HFF-Myc (cell line): ENCODE data around the gene SNTA1.

ENCODE experiments used
- DNase-seq: peaks from one replicate; pipeline ENCODE4 v3.0.0-alpha.2; 2011; ENCODE audit warnings: low read depth; ENCODE audit errors: extremely low read depth
- H3K4me3 ChIP-seq: replicated peaks from 2 replicates; pipeline ENCODE4 v1.5.1; 2011; ENCODE audit warnings: low read depth, mild to moderate bottlenecking, control low read depth, low read length
- TF ChIP-seq, protein P1 (sequence below): IDR thresholded peaks from 2 replicates; pipeline ENCODE4 v1.5.1; 2012; ENCODE audit warnings: mild to moderate bottlenecking, low read depth, low read length, control low read depth; ENCODE audit errors: missing control alignments

Gene SNTA1

DNA sequence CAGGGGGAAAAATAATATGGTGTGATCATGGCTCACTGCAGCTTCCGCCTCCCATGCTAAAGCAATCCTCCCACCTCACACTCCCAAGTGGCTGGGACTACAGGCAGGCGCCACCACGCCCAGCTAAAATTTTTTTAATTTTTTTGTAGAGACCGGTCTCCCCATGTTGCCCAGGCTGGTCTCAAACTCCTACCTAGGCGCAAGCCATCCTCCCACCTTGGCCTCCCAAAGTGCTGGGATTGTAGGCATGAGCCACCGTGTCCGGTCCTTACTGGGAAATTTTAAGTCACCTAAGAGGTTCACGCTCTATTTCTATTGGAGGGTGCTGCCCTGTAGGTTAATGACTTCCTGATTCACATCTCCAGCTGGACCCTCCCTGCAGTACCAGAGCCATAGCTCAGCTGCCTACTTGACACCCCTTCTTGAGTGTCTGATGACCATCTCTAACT, 41.6 kb downstream of the SNTA1 start:
- TF ChIP-seq, protein P1, sequence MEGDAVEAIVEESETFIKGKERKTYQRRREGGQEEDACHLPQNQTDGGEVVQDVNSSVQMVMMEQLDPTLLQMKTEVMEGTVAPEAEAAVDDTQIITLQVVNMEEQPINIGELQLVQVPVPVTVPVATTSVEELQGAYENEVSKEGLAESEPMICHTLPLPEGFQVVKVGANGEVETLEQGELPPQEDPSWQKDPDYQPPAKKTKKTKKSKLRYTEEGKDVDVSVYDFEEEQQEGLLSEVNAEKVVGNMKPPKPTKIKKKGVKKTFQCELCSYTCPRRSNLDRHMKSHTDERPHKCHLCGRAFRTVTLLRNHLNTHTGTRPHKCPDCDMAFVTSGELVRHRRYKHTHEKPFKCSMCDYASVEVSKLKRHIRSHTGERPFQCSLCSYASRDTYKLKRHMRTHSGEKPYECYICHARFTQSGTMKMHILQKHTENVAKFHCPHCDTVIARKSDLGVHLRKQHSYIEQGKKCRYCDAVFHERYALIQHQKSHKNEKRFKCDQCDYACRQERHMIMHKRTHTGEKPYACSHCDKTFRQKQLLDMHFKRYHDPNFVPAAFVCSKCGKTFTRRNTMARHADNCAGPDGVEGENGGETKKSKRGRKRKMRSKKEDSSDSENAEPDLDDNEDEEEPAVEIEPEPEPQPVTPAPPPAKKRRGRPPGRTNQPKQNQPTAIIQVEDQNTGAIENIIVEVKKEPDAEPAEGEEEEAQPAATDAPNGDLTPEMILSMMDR = no peak
- no peak for DNase-seq
- peak overlapping the region; percentile 97 for H3K4me3 ChIP-seq

DNA sequence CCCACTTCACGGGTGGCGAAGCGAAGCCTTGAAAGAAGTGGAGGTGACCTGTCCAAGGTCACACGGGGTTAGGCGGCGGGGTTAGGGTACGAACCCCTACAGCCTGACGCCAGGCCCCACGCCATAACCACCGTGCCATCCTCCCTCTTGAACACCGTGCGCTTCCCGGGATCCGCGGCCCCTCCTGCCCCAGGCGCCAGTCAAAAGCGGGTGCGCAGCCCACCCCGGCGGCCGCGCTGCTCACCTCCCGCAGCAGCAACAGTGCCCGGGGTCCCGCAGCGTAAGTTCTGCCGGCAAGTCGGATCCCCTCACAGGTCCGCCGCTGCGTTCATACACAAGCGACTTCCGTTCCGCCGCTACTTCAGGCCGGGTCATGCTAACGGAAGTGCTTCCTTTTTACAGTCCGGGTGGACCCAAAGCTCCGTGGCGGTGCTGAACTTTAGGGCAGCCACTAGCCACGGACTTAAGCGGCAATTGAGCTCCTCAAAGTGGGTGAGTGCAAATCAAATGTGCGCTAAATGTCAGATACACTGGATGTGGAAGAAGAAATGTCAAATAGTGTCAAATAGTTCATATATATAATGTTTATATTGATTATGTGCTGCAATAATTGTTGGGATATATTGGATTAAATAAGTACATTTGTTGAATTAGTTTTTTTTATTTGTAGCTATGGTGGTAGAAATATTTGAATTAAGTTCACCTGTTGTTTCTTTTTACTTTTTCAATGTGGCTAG, 42.2 kb downstream of the SNTA1 start, which contains the start of gene CDK5RAP1:
CDK5RAP1 (minus strand) TSS at position 336 of the 737 bp plus-strand sequence. CDS start 4,455 bp downstream, outside the sequence.
- TF ChIP-seq, protein P1 = no peak
- DNase-seq = peak; percentile 70
- H3K4me3 ChIP-seq = peak within 1 kb of the TSS; percentile 97

DNA sequence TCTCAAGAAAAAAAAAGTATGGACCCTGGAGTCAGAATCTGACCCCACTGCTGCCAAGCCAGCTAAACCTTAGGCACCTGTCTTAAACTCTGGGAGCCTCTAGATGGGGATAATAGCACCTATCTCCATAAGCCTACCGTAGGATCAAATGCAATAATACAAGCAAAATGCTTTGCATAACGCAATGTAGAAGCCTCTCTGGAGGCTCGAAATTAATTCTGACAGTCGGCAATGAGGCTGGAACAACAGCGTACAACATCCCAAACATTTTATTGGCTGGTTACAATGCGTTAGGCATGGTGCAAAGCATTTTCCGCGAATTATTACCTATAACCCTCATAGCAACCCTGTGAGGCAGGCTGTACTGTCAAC, 42.8 kb downstream of the SNTA1 start:
- TF ChIP-seq, protein P1 = peak; percentile 3
- H3K4me3 ChIP-seq = peak overlapping the region; percentile 97
- no peak for DNase-seq

DNA sequence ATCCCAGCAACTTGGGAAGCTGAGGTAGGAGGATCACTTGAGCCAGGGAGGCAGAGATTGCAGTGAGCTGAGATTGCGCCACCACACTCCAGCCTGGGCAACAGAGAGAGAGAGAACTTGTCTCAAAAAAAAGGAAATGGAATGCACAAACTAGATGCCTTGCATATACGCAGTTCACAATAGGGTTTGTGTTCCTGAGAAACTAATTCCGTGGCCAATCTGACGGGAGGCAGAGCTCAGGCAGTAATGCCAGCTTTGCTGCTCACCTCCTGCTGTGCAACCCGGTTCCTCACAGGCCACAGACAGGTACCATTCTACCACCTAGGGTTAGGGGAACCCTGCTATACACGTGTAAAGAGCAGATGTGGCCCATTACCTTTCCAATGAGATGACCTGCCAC, 43.6 kb downstream of the SNTA1 start:
- no peak for DNase-seq
- TF ChIP-seq, protein P1 = no peak
- peak overlapping the region; percentile 97 for H3K4me3 ChIP-seq

DNA sequence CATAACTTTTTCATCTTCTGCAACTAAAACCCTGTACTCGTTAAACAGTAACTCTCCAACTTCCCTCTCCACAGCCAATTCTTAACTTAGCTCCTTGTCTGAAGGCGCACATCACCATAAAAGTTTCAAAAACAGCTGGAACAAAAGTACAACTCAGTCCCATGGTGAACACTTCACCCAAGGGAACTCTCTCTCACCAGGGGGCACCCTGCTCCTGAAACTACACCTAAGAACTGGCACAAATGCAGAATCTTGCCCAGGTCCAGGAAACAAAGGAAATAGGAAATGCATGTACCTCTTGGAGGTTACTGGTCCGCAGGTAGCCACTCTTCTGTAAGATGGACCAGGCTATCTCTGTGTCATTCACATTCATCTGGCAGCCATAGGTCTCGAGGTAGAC, 48.8 kb downstream of the SNTA1 start:
- H3K4me3 ChIP-seq = no peak overlapping the region
- TF ChIP-seq, protein P1 = peak; percentile 5
- no peak for DNase-seq

DNA sequence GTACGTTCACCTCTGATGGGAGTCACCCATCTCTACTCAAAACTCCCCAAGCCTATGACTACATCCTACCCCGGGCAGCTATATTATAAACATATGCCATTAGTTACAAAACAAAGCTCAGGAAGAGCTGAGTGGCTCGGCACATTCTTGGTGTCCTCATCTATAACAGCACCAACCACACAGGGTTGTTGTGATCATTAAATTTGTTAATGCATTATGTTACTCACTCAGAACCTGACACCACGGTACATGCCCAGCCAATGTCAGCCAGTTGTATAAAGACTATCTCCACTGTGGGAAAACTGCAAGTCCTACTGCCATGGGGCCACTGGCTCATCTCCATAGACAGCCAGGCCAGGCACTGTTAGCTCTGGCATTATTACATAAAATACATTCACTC, 50.0 kb downstream of the SNTA1 start:
- TF ChIP-seq, protein P1 = no peak
- no peak for DNase-seq

More for the DNA sequence above, 50.0 kb downstream of the SNTA1 start:
- H3K4me3 ChIP-seq = no peak overlapping the region
